K562 (cell line): ENCODE data around the gene ATP6V0A1. TPM values are rescaled to one million over a fixed set of nuclear protein-coding genes. Genes with fewer than 3 reads are reported as not detected.

Experiments
- ATF6 ChIP-seq: sonication (generic); formaldehyde crosslinking; IDR thresholded peaks from 2 replicates; pipeline ENCODE4 v1.4.0; 2020; ENCODE audit warnings: mild to moderate bottlenecking, missing genetic modification reagents
- CCNT2 ChIP-seq: IDR thresholded peaks from 2 replicates; pipeline ENCODE4 v1.6.1; 2011; ENCODE audit warnings: borderline replicate concordance, low read depth, mild to moderate bottlenecking, moderate library complexity, mixed read lengths, low read length; ENCODE audit not compliant: insufficient read length; ENCODE audit errors: extremely low read depth
- E2F3 ChIP-seq: fragments of 250-450 bp; sonication (Bioruptor Pico); IDR thresholded peaks from 2 replicates; pipeline ENCODE4 v1.4.0; 2020; ENCODE audit warnings: mild to moderate bottlenecking
- ELF1 ChIP-seq: fragments of 200-800 bp; sonication (Bioruptor generic); IDR thresholded peaks from 2 replicates; pipeline ENCODE4 v1.6.1; 2016; ENCODE audit warnings: missing genetic modification characterization, missing compliant biosample characterization
- HCFC1 ChIP-seq: IDR thresholded peaks from 2 replicates; pipeline ENCODE4 v1.6.1; 2012; ENCODE audit warnings: low read depth, low read length, improper control_type of control experiment
- HDGF ChIP-seq: fragments of 450-650 bp; IDR thresholded peaks from 2 replicates; pipeline ENCODE4 v1.6.1; 2016
- HIVEP1 ChIP-seq: fragments of 250-450 bp; sonication (Bioruptor Pico); IDR thresholded peaks from 2 replicates; pipeline ENCODE4 v1.4.0; 2020; ENCODE audit warnings: mild to moderate bottlenecking
- KAT8 ChIP-seq: fragments of 450-650 bp; IDR thresholded peaks from 2 replicates; pipeline ENCODE4 v1.6.1; 2016; ENCODE audit warnings: low read depth, mild to moderate bottlenecking
- LEF1 ChIP-seq: fragments of 450-650 bp; IDR thresholded peaks from 2 replicates; pipeline ENCODE4 v1.6.1; 2016; ENCODE audit warnings: mild to moderate bottlenecking
- NELFE ChIP-seq: IDR thresholded peaks from 2 replicates; pipeline ENCODE4 v1.6.1; 2011; ENCODE audit warnings: mild to moderate bottlenecking; ENCODE audit not compliant: insufficient read depth, insufficient read length
- SRSF3 ChIP-seq: fragments of 200-400 bp; formaldehyde crosslinking; IDR thresholded peaks from 2 replicates; pipeline ENCODE4 v1.6.1; 2016; ENCODE audit warnings: mild to moderate bottlenecking, low read length, moderate library complexity; ENCODE audit not compliant: insufficient read depth
- TFE3 ChIP-seq: fragments of 450-650 bp; formaldehyde crosslinking; IDR thresholded peaks from 2 replicates; pipeline ENCODE4 v1.4.0; 2020; ENCODE audit warnings: mild to moderate bottlenecking, mixed read lengths
- ZFP36 ChIP-seq: fragments of 150-350 bp; IDR thresholded peaks from 2 replicates; pipeline ENCODE4 v1.6.1; 2018; ENCODE audit warnings: low read length, low read depth; ENCODE audit not compliant: partially characterized antibody
- ZNF408 ChIP-seq: fragments of 250-450 bp; sonication (Bioruptor Pico); IDR thresholded peaks from 2 replicates; pipeline ENCODE4 v1.4.0; 2020; ENCODE audit warnings: low read depth, mild to moderate bottlenecking, moderate library complexity
- polyA plus RNA-seq, 8 experiments: library from polyadenylated mRNA; depleted of rRNA in 4 of 8; stranded (reverse) in 5 of 8; unstranded in 3 of 8; fragments of >200 nt; fragmentation: Nextera tagmentation in 2 of 8; fragmentation: Illumina TruSeq in 1 of 8; extraction: Ambion mirVana in 2 of 8; extraction: Trizol in 1 of 8; gene quantifications; 2 replicates each; pipeline versions ENCODE4 v1.2.1 to v1.2.3, GENCODE V29; 2011 to 2014; ENCODE audit warnings: inconsistent platforms in 1 of 8, missing spikeins in 1 of 8
- total RNA-seq, 7 experiments: library from RNA; depleted of rRNA in 6 of 7; stranded (reverse); fragments of >200 nt in 6 of 7; fragmentation: Illumina TruSeq in 2 of 7; extraction: Trizol in 2 of 7; gene quantifications; 2 replicates each; pipeline versions ENCODE4 v1.2.1 to v1.2.3, GENCODE V29; 2011 to 2021; ENCODE audit warnings: low replicate concordance in 1 of 7
- TF ChIP-seq, protein P1 (sequence below): fragments of 250-450 bp; sonication (Bioruptor Pico); IDR thresholded peaks from 2 replicates; pipeline ENCODE4 v1.4.0; 2020
- TF ChIP-seq, protein P2 (sequence below): fragments of 450-650 bp; IDR thresholded peaks from 2 replicates; pipeline ENCODE4 v1.6.1; 2018; ENCODE audit warnings: mild to moderate bottlenecking, low read depth; ENCODE audit not compliant: partially characterized antibody
- TF ChIP-seq, protein P3 (sequence below): fragments of 450-650 bp; IDR thresholded peaks from one replicate; pipeline ENCODE4 v1.6.1; 2018; ENCODE audit warnings: mild to moderate bottlenecking, moderate library complexity; ENCODE audit not compliant: partially characterized antibody

The ATP6V0A1 gene
- total and polyA plus RNA-seq, 9 of the 15 experiments (the other 6 are each of a cell fraction or from before 2014, with no cell fraction given) = 11.8 to 158 (median 75.5) TPM

- TF ChIP-seq, protein P1, sequence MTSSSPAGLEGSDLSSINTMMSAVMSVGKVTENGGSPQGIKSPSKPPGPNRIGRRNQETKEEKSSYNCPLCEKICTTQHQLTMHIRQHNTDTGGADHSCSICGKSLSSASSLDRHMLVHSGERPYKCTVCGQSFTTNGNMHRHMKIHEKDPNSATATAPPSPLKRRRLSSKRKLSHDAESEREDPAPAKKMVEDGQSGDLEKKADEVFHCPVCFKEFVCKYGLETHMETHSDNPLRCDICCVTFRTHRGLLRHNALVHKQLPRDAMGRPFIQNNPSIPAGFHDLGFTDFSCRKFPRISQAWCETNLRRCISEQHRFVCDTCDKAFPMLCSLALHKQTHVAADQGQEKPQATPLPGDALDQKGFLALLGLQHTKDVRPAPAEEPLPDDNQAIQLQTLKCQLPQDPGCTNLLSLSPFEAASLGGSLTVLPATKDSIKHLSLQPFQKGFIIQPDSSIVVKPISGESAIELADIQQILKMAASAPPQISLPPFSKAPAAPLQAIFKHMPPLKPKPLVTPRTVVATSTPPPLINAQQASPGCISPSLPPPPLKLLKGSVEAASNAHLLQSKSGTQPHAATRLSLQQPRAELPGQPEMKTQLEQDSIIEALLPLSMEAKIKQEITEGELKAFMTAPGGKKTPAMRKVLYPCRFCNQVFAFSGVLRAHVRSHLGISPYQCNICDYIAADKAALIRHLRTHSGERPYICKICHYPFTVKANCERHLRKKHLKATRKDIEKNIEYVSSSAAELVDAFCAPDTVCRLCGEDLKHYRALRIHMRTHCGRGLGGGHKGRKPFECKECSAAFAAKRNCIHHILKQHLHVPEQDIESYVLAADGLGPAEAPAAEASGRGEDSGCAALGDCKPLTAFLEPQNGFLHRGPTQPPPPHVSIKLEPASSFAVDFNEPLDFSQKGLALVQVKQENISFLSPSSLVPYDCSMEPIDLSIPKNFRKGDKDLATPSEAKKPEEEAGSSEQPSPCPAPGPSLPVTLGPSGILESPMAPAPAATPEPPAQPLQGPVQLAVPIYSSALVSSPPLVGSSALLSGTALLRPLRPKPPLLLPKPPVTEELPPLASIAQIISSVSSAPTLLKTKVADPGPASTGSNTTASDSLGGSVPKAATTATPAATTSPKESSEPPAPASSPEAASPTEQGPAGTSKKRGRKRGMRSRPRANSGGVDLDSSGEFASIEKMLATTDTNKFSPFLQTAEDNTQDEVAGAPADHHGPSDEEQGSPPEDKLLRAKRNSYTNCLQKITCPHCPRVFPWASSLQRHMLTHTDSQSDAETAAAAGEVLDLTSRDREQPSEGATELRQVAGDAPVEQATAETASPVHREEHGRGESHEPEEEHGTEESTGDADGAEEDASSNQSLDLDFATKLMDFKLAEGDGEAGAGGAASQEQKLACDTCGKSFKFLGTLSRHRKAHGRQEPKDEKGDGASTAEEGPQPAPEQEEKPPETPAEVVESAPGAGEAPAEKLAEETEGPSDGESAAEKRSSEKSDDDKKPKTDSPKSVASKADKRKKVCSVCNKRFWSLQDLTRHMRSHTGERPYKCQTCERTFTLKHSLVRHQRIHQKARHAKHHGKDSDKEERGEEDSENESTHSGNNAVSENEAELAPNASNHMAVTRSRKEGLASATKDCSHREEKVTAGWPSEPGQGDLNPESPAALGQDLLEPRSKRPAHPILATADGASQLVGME = no peak
- TF ChIP-seq HCFC1 (no peak), NELFE (no peak), E2F3 (no peak), SRSF3 (no peak), ELF1 (tag) (peak; percentile 98), HIVEP1 (CRISPR knock-in tag) (no peak), ATF6 (CRISPR knock-in tag) (no peak), CCNT2 (peak; percentile 67), TFE3 (CRISPR knock-in tag) (peak; percentile 91), ZNF408 (CRISPR knock-in tag) (no peak), KAT8 (no peak), ZFP36 (no peak), LEF1 (no peak; the same call in 1 of the 2 replicates), HDGF (no peak)
- TF ChIP-seq, protein P2, sequence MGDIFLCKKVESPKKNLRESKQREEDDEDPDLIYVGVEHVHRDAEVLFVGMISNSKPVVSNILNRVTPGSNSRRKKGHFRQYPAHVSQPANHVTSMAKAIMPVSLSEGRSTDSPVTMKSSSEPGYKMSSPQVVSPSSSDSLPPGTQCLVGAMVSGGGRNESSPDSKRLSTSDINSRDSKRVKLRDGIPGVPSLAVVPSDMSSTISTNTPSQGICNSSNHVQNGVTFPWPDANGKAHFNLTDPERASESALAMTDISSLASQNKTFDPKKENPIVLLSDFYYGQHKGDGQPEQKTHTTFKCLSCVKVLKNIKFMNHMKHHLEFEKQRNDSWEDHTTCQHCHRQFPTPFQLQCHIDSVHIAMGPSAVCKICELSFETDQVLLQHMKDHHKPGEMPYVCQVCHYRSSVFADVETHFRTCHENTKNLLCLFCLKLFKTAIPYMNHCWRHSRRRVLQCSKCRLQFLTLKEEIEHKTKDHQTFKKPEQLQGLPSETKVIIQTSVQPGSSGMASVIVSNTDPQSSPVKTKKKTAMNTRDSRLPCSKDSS = no peak
- TF ChIP-seq, protein P3, sequence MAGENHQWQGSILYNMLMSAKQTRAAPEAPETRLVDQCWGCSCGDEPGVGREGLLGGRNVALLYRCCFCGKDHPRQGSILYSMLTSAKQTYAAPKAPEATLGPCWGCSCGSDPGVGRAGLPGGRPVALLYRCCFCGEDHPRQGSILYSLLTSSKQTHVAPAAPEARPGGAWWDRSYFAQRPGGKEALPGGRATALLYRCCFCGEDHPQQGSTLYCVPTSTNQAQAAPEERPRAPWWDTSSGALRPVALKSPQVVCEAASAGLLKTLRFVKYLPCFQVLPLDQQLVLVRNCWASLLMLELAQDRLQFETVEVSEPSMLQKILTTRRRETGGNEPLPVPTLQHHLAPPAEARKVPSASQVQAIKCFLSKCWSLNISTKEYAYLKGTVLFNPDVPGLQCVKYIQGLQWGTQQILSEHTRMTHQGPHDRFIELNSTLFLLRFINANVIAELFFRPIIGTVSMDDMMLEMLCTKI = no peak
Measured at GRCh38 chr17:42536048-42536371, 77.3 kb downstream of the ATP6V0A1 start, which contains the start of gene NAGLU (continued).
